Neural cell (in vitro differentiated cells): ENCODE data around the gene CES5A.

Experiments
- EP300 ChIP-seq: fragments of 450-650 bp; conservative IDR thresholded peaks from 2 replicates; pipeline ENCODE4 v1.6.1; 2014; ENCODE audit warnings: antibody characterized with exemption, mild to moderate bottlenecking, moderate library complexity; ENCODE audit not compliant: poor library complexity, severe bottlenecking
- POLR2AphosphoS5 ChIP-seq: IDR thresholded peaks from 2 replicates; pipeline ENCODE4 v1.6.1; 2012
- TF ChIP-seq, protein P1 (sequence below): fragments of 450-650 bp; IDR thresholded peaks from 2 replicates; pipeline ENCODE4 v1.5.1; 2014; ENCODE audit warnings: antibody characterized with exemption, mild to moderate bottlenecking, moderate library complexity; ENCODE audit not compliant: poor library complexity, severe bottlenecking

DNA sequence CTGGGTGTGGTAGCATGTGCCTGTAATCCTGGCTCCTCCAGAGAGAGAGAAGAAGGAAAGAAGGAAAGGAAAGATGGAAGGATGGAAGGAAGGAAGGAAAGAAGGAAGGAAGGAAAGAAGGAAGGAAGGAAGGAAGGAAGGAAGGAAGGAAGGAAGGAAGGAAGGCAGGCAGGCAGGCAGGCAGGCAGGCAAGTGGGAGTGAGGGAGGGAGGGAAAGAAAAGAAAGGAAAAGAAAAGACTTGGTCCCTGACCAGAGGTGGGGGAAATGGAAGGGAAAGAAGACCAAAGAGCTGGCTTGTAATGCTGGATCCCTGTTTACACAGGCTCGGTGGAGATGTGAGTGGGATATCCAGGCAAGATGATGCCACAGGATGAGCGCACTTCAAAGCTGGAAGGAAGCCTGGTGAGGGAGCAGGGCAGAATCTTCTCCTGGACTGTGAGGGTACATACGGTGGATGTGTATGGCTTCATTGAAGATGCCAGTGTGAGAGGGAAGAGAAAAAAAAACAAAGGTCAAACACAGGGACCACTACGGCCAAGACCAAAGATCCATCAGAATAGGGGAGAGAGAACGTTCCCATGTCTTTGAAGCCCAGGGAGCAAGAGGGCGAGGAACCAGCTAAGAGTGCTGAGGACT is 44.4 kb downstream of the CES5A start:
- TF ChIP-seq POLR2AphosphoS5 (no peak), EP300 (no peak)
- TF ChIP-seq, protein P1, sequence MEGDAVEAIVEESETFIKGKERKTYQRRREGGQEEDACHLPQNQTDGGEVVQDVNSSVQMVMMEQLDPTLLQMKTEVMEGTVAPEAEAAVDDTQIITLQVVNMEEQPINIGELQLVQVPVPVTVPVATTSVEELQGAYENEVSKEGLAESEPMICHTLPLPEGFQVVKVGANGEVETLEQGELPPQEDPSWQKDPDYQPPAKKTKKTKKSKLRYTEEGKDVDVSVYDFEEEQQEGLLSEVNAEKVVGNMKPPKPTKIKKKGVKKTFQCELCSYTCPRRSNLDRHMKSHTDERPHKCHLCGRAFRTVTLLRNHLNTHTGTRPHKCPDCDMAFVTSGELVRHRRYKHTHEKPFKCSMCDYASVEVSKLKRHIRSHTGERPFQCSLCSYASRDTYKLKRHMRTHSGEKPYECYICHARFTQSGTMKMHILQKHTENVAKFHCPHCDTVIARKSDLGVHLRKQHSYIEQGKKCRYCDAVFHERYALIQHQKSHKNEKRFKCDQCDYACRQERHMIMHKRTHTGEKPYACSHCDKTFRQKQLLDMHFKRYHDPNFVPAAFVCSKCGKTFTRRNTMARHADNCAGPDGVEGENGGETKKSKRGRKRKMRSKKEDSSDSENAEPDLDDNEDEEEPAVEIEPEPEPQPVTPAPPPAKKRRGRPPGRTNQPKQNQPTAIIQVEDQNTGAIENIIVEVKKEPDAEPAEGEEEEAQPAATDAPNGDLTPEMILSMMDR: no peak
